Parathyroid adenoma (tissue), 2 donors: Measurements from ENCODE around the gene ZCCHC8.
"Not testable (repeated sequence)": the region's sequence is repeated elsewhere in the genome, so short reads cannot be mapped to it uniquely, and the experiment has no call there.

Source experiments
- H2AFZ ChIP-seq: fragments of 300-600 bp; sonication (generic); one replicate; pipeline ENCODE4 v1.7.0; 2017; ENCODE audit warnings: antibody characterized with exemption, mild to moderate bottlenecking
- H3K27ac ChIP-seq: fragments of 300-600 bp; sonication (generic); one replicate; pipeline ENCODE4 v1.7.0; 2017
- H3K27me3 ChIP-seq: fragments of 300-600 bp; sonication (generic); one replicate; pipeline ENCODE4 v1.7.0; 2017; ENCODE audit warnings: low read length; ENCODE audit not compliant: control insufficient read depth, insufficient read depth
- H3K36me3 ChIP-seq: fragments of 300-600 bp; sonication (generic); one replicate; pipeline ENCODE4 v1.7.0; 2017; ENCODE audit warnings: low read length; ENCODE audit not compliant: control insufficient read depth, insufficient read depth
- H3K4me1 ChIP-seq: fragments of 300-600 bp; sonication (generic); one replicate; pipeline ENCODE4 v1.7.0; 2017; ENCODE audit warnings: control low read depth
- H3K4me2 ChIP-seq: fragments of 300-600 bp; sonication (generic); one replicate; pipeline ENCODE4 v1.7.0; 2017; ENCODE audit warnings: low read length
- H3K4me3 ChIP-seq: fragments of 300-600 bp; sonication (generic); one replicate; pipeline ENCODE4 v1.7.0; 2017; ENCODE audit warnings: low read depth, low read length
- H3K79me2 ChIP-seq: fragments of 300-600 bp; sonication (generic); one replicate; pipeline ENCODE4 v1.7.0; 2017; ENCODE audit warnings: control low read depth
- H3K9ac ChIP-seq: fragments of 300-600 bp; sonication (generic); one replicate; pipeline ENCODE4 v1.7.0; 2017; ENCODE audit warnings: mild to moderate bottlenecking
- H3K9me3 ChIP-seq: fragments of 300-600 bp; sonication (generic); one replicate; pipeline ENCODE4 v1.7.0; 2017; ENCODE audit warnings: low read length; ENCODE audit not compliant: control insufficient read depth
- CTCF ChIP-seq: fragments of 300-600 bp; sonication (generic); IDR thresholded peaks from one replicate; pipeline ENCODE4 v1.7.0; 2017; ENCODE audit warnings: antibody characterized with exemption, mild to moderate bottlenecking
- donor health status: primary hyperparathyroidism.

Gene ZCCHC8

GRCh38 chr12:122437656-122438121 lies 63.0 kb downstream of the ZCCHC8 start:
- Histone ChIP-seq H3K27me3 (no peaks in the 10 kb centered on the region), H3K4me1 (peaks cover 11% of the 10 kb centered on the region), H3K9me3 (no peaks in the 10 kb centered on the region), H3K4me3 (no peak overlapping the region), H3K4me2 (peak overlapping the region; percentile 9), H3K27ac (peak overlapping the region; percentile 19), H2AFZ (peak overlapping the region; percentile 64), H3K79me2 (no peaks in the 10 kb centered on the region), H3K9ac (no peak overlapping the region), H3K36me3 (no peaks in the 10 kb centered on the region)
- TF ChIP-seq CTCF = no peak

GRCh38 chr12:122435186-122435585 lies 65.5 kb downstream of the ZCCHC8 start:
- Histone ChIP-seq H3K79me2 (no peaks in the 10 kb centered on the region), H3K4me3 (no peak overlapping the region), H3K9me3 (no peaks in the 10 kb centered on the region), H3K4me2 (no peak overlapping the region), H3K27me3 (no peaks in the 10 kb centered on the region), H3K27ac (no peak overlapping the region), H3K36me3 (no peaks in the 10 kb centered on the region), H3K9ac (no peak overlapping the region), H3K4me1 (peaks cover 17% of the 10 kb centered on the region), H2AFZ (no peak overlapping the region)
- TF ChIP-seq CTCF = no peak

- H3K27me3 ChIP-seq, H3K79me2 ChIP-seq, H3K9ac ChIP-seq, H2AFZ ChIP-seq, H3K4me1 ChIP-seq, H3K4me3 ChIP-seq, H3K9me3 ChIP-seq, H3K27ac ChIP-seq, H3K36me3 ChIP-seq, H3K4me2 ChIP-seq: not testable (repeated sequence)
These were observed 71.7 kb downstream of the ZCCHC8 start for GRCh38 chr12:122429043-122429442.

GRCh38 chr12:122427403-122427802 lies 73.3 kb downstream of the ZCCHC8 start:
- TF ChIP-seq CTCF = no peak
- H2AFZ ChIP-seq = no peak overlapping the region
- no peak overlapping the region for H3K4me3 ChIP-seq
- H3K4me2 ChIP-seq = no peak overlapping the region
- H3K27ac ChIP-seq = no peak overlapping the region
- no peaks in the 10 kb centered on the region for H3K27me3 ChIP-seq
- peaks cover 11% of the 10 kb centered on the region for H3K4me1 ChIP-seq
- H3K79me2 ChIP-seq = no peaks in the 10 kb centered on the region
- H3K9ac ChIP-seq = no peak overlapping the region
- no peaks in the 10 kb centered on the region for H3K9me3 ChIP-seq
- no peaks in the 10 kb centered on the region for H3K36me3 ChIP-seq

- peak overlapping the region; percentile 99 for H3K27ac ChIP-seq
- H3K4me3 ChIP-seq = peak overlapping the region; percentile 55
- no peak for TF ChIP-seq CTCF
These were observed 77.2 kb downstream of the ZCCHC8 start for GRCh38 chr12:122423258-122424165.

More at GRCh38 chr12:122423258-122424165, 77.2 kb downstream of the ZCCHC8 start:
- peak overlapping the region; percentile 95 for H2AFZ ChIP-seq
- H3K9me3 ChIP-seq = no peaks in the 10 kb centered on the region
- H3K79me2 ChIP-seq = peaks cover 20% of the 10 kb centered on the region
- peaks cover 15% of the 10 kb centered on the region for H3K4me1 ChIP-seq
- H3K4me2 ChIP-seq = peak overlapping the region; percentile 77
- peak overlapping the region; percentile 80 for H3K9ac ChIP-seq
- no peaks in the 10 kb centered on the region for H3K36me3 ChIP-seq
- no peaks in the 10 kb centered on the region for H3K27me3 ChIP-seq
